Right lobe of liver (tissue), 6 donors: ENCODE results near the gene KCNG3. TPM values are rescaled to one million over a fixed set of nuclear protein-coding genes. Genes with fewer than 3 reads are reported as not detected.

Source experiments
- ATAC-seq, 4 donors: fragments of 200-7000 bp; cut with Tn5 transposase; one replicate each; pipeline ENCODE4 v1.9.1; 2020; ENCODE audit warnings: mild to moderate bottlenecking in 4 of 4, moderate library complexity in 4 of 4
- DNase-seq, 3 donors: peaks; one replicate each; pipeline ENCODE4 v3.0.0-alpha.2; 2020
- H3K27ac ChIP-seq, 3 donors: fragments of 200-600 bp; one replicate each; pipeline ENCODE4 v1.8.0; 2022
- H3K27me3 ChIP-seq, 2 donors: fragments of 200-600 bp; one replicate each; pipeline ENCODE4 v1.8.0; 2022
- H3K36me3 ChIP-seq, 4 donors: fragments of 200-600 bp; sonication (generic) in 1 of 4; one replicate each; pipeline versions ENCODE4 v1.5.1 to v1.8.0; 2017 to 2022; ENCODE audit warnings: control low read depth in 1 of 4
- H3K4me1 ChIP-seq, 4 donors: fragments of 200-600 bp; sonication (generic) in 1 of 4; one replicate each; pipeline versions ENCODE4 v1.5.1 to v1.8.0; 2017 to 2022; ENCODE audit warnings: control low read depth in 1 of 4
- H3K4me3 ChIP-seq, 3 donors: fragments of 200-600 bp; one replicate each; pipeline ENCODE4 v1.8.0; 2022
- H3K9me3 ChIP-seq, 4 donors: fragments of 200-600 bp; sonication (generic) in 1 of 4; one replicate each; pipeline versions ENCODE4 v1.5.1 to v1.8.0; 2017 to 2022; ENCODE audit warnings: control low read depth in 1 of 4
- POLR2A ChIP-seq: fragments of 450-650 bp; IDR thresholded peaks from one replicate; pipeline ENCODE4 v1.6.1; 2017; ENCODE audit warnings: antibody characterized with exemption, mild to moderate bottlenecking
- WGBS: methylation state at CpG from one replicate; pipeline ENCODE4 v1.1.6; 2018; ENCODE audit warnings: low coverage, low lambda C conversion rate; ENCODE audit not compliant: insufficient coverage; ENCODE audit errors: missing lambda C conversion rate; 5-methylcytosine and 5-hydroxymethylcytosine counted together
- intact Hi-C, 2 donors: fragments of 100-400 bp; cut with DNase I; formaldehyde crosslinking; loops; one replicate each; pipeline versions ENCODE4 v1.11.2 to v1.14.1; 2022
- total RNA-seq, 6 experiments: library from RNA; depleted of rRNA in 2 of 6; stranded (reverse); fragments of >200 nt in 2 of 6; fragmentation: NEBNext Ultra II Directional in 3 of 6; extraction: Animal tissue kit (Norgen Biotek cat#: 25700) in 3 of 6; gene quantifications; one replicate each; pipeline versions ENCODE4 v1.1.0 to v1.2.4, GENCODE V29; 2016 to 2023
- TF ChIP-seq, protein P1 (sequence below), 4 donors: fragments of 200-600 bp in 3 of 4; fragments of 450-650 bp in 1 of 4; IDR thresholded peaks; one replicate each; pipeline versions ENCODE4 v1.5.1 to v1.8.0; 2016 to 2022; ENCODE audit warnings: antibody characterized with exemption in 4 of 4, mild to moderate bottlenecking in 2 of 4
- donor health status: DM: no; HTN: yes; CAD: no.
- donor health status: DM: no; HTN: no; CAD: no.
- donor health status: DM: no; HTN: no; CAD: no.
- donor health status: DM: no; HTN: yes; CAD: no.
- donor health status: DM: no; HTN: yes; CAD: no.

Gene KCNG3
- total RNA-seq, 6 experiments from 2014 or later = 0.06 TPM; not detected in 5

- ATAC-seq = no peak
- H3K27me3 ChIP-seq = no peaks in the 10 kb centered on the region
- WGBS = 65% methylated on average over 9 of the region's 13 CpGs
- H3K9me3 ChIP-seq = no peaks in the 10 kb centered on the region
- DNase-seq = no peak
- H3K4me3 ChIP-seq = no peak overlapping the region
- H3K4me1 ChIP-seq = no peaks in the 10 kb centered on the region
- H3K27ac ChIP-seq = no peak overlapping the region
- intact Hi-C loops = no loop called here
- H3K36me3 ChIP-seq = no peaks in the 10 kb centered on the region
- no peak for TF ChIP-seq POLR2A
Measured at GRCh38 chr2:42523341-42523740, 29.6 kb upstream of the KCNG3 start.

GRCh38 chr2:42522035-42522434, 28.3 kb upstream of the KCNG3 start:
- WGBS = 83% methylated on average over 1 of the region's 2 CpGs
- H3K27ac ChIP-seq = no peak overlapping the region

DNA sequence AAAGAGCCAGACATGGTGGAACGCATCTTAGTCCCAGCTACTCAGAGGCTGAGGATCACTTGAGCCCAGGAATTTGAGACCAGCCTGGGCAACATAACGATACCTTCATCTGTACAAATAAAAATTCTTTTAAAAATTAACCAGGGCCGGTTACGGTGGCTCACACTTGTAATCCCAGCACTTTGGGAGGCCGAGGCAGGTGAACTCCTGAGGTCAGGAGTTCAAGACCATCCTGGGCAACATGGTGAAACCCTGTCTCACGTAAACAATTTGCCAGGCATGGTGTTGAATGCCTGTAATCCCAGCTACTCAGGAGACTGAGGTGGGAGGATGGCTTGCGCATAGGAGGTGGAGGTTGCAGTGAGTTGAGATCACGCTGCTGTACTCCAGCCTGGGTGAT, 25.8 kb upstream of the KCNG3 start:
- no peak for DNase-seq
- no peaks in the 10 kb centered on the region for H3K9me3 ChIP-seq
- TF ChIP-seq, protein P1, sequence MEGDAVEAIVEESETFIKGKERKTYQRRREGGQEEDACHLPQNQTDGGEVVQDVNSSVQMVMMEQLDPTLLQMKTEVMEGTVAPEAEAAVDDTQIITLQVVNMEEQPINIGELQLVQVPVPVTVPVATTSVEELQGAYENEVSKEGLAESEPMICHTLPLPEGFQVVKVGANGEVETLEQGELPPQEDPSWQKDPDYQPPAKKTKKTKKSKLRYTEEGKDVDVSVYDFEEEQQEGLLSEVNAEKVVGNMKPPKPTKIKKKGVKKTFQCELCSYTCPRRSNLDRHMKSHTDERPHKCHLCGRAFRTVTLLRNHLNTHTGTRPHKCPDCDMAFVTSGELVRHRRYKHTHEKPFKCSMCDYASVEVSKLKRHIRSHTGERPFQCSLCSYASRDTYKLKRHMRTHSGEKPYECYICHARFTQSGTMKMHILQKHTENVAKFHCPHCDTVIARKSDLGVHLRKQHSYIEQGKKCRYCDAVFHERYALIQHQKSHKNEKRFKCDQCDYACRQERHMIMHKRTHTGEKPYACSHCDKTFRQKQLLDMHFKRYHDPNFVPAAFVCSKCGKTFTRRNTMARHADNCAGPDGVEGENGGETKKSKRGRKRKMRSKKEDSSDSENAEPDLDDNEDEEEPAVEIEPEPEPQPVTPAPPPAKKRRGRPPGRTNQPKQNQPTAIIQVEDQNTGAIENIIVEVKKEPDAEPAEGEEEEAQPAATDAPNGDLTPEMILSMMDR (IDR thresholded peaks at IDR 0.05) = no peak
- no peak for TF ChIP-seq POLR2A
- H3K27me3 ChIP-seq = no peaks in the 10 kb centered on the region
- H3K4me1 ChIP-seq = no peaks in the 10 kb centered on the region
- intact Hi-C loops = loop anchor here in 1 of 2 donors (10.0 kb wide), 1 partner anchor 145 kb away; no protein-coding TSS in a partner anchor
- H3K36me3 ChIP-seq = no peaks in the 10 kb centered on the region
- H3K27ac ChIP-seq = no peak overlapping the region
- no peak for ATAC-seq
- no peak overlapping the region for H3K4me3 ChIP-seq
- 71% methylated on average over 7 of the region's 8 CpGs for WGBS

More at GRCh38 chr2:42522035-42522434, 28.3 kb upstream of the KCNG3 start:
- H3K27me3 ChIP-seq = no peaks in the 10 kb centered on the region
- H3K36me3 ChIP-seq = no peaks in the 10 kb centered on the region
- H3K9me3 ChIP-seq = no peaks in the 10 kb centered on the region
- H3K4me3 ChIP-seq = no peak overlapping the region
- intact Hi-C loops = no loop called here
- DNase-seq (no peak), ATAC-seq (no peak)
- no peaks in the 10 kb centered on the region for H3K4me1 ChIP-seq
- TF ChIP-seq, protein P1 (IDR thresholded peaks at IDR 0.05) = no peak
- TF ChIP-seq POLR2A = no peak

GRCh38 chr2:42516418-42516901, 22.7 kb upstream of the KCNG3 start:
- intact Hi-C loops = loop anchor here in 1 of 2 donors (10.0 kb wide), 1 partner anchor 148 kb away; no protein-coding TSS in a partner anchor
- no peak for ATAC-seq

GRCh38 chr2:42513252-42513918, 19.6 kb upstream of the KCNG3 start:
- H3K4me3 ChIP-seq = no peak overlapping the region
- DNase-seq = no peak
- peak; percentile 76 to 92 (median 83) for ATAC-seq
- no peaks in the 10 kb centered on the region for H3K36me3 ChIP-seq
- H3K27ac ChIP-seq = no peak overlapping the region
- WGBS = 26% methylated on average over 3 of the region's 5 CpGs
- no peak for TF ChIP-seq POLR2A
- TF ChIP-seq, protein P1 (IDR thresholded peaks at IDR 0.05) = peak; percentile 45 to 65 (median 54)
- H3K27me3 ChIP-seq = no peaks in the 10 kb centered on the region
- intact Hi-C loops = loop anchor here in 1 of 2 donors (10.0 kb wide), 1 partner anchor 151 kb away; no protein-coding TSS in a partner anchor
- no peaks in the 10 kb centered on the region for H3K4me1 ChIP-seq
- no peaks in the 10 kb centered on the region for H3K9me3 ChIP-seq

More at GRCh38 chr2:42516418-42516901, 22.7 kb upstream of the KCNG3 start:
- Histone ChIP-seq H3K27ac (no peak overlapping the region), H3K27me3 (no peaks in the 10 kb centered on the region), H3K4me1 (no peaks in the 10 kb centered on the region), H3K36me3 (no peaks in the 10 kb centered on the region), H3K4me3 (no peak overlapping the region), H3K9me3 (no peaks in the 10 kb centered on the region)
- WGBS = 75% methylated on average over 4 of the region's 4 CpGs
- TF ChIP-seq, protein P1 (IDR thresholded peaks at IDR 0.05) = no peak
- TF ChIP-seq POLR2A = no peak
- DNase-seq = no peak
